Muscle of back (tissue), 11 donors: ENCODE measurements around the gene AADACL3. TPM values are rescaled to one million over a fixed set of nuclear protein-coding genes. Genes with fewer than 3 reads are reported as not detected.
"Not testable (repeated sequence)": the region's sequence is repeated elsewhere in the genome, so short reads cannot be mapped to it uniquely, and the experiment has no call there.

ENCODE experiments used
- DNase-seq, 3 donors: peaks; one replicate each; pipeline versions ENCODE4 v3.0.0 to v3.0.0-alpha.2; 2013
- polyA plus RNA-seq, 10 donors: library from polyadenylated mRNA; unstranded; fragments of 120-200 nt; gene quantifications; one replicate each; pipeline ENCODE4 v1.2.1, GENCODE V29; 2013; ENCODE audit not compliant: insufficient read length in 10 of 10

AADACL3 gene
- polyA plus RNA-seq, 10 donors: not detected

DNA sequence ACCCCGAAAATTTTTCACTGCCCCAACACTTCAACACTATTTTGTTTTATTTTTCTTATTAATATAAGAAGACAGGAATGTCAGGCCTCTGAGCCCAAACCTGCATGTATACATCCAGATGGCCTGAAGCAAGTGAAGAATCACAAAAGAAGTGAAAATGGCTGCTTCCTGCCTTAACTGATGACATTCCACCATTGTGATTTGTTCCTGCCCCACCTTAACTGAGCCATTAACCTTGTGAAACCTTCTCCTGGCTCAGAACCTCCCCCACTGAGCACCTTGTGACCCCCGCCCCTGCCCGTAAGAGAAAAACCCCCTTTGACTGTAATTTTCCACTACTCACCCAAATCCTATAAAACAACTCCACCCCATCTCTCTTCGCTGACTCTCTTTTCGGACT is 2.3 kb upstream of the AADACL3 start:
- DNase-seq: not testable (repeated sequence)

DNA sequence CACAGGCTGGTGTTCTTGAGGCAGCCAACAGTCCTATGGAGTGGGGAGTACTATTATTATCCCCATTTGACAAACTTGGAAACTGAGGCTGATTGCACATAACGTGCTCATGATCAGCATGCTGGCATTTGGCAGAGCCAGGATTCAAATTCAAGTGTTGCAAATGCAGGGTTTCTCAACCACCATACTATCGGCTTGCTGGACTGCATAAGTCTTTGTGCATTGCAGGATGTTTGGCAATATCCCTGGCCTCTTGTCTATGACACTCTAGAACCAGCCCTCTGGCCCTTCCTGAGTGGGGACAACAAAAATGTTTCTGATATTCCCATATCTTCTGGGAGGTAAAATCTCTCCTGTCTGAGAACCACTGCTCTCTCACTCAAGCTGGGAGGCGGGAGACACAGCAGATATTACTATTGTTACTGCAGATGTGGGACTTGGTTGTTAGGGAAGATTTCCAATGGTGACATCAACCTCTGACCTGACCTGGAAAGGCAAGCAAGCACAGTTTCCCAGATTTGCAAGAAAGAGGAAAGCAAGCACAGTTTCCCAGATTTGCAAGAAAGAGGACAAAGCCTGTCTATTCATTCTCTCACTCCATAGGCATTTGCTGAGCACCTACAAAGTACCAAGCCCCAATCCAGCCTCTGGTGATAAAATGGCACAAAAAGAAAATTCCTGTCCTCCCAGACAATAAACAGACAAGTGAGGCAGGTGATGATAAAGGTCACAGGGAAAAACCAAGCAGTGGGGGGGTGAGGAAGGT is 1.0 kb upstream of the AADACL3 start:
- no peak for DNase-seq

DNA sequence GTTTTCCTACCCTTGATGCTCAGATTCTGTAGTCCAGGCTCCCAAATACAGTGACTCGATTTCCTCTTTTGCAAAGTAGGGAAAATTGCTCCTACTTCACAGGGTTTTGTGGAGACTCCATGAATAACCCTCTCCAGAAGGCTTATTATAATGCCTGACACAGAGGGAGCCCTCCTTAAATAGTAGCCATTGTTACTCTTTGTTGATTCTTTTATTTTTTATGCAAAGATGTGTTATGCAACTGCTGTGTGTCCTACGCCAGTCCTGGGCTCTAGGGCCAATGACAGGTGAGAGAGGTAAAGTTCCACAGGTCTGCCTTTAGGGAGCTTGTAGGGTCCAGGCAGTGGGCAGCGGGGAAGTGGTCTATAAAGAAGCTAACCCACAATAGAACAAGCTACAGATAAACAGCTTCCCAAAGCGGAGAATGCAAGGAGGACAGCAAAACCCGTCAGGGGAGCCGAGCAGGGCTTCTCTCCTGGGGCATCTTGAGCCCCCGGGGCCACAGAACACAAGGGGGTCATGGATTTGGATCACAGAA is 1.5 kb downstream of the AADACL3 start:
- no peak for DNase-seq

DNA sequence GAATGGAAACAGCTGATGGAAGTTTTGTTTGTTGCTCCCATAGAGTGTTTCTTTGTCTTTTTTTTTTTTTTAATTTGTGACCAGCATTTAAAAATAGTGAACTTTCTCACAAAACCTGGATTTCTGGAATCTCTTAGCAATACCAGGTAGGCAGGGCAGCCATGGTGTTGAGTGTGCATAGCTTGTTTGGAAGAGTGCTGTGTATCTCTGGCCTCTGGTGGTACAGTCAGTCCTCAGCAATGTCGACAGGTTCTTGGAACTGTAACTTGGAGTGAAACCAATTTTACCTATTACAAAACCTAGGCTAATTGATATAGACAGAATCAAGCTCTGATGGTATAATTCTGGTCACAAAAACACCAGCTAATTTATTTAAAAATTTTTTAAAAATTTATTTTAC is 6.7 kb downstream of the AADACL3 start:
- no peak for DNase-seq

DNA sequence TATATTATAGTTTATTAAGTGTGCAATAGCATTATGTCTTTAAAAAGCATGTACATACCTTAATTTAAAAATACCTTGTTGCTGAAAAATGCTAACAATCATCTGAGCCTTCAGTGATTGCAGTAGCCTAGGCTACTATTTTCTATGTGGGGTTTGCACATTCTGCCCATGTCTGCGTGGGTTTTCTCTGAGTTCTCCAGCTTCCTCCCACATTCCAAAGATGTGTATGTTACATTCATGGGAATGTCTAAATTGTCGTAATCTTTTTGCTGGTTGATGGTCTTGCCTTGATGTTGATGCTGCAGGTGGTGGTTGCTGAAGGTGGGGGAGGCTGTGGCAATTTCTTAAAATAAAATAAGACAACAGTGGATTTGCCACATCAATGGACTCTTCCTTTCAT is 12.5 kb downstream of the AADACL3 start:
- DNase-seq: no peak

DNA sequence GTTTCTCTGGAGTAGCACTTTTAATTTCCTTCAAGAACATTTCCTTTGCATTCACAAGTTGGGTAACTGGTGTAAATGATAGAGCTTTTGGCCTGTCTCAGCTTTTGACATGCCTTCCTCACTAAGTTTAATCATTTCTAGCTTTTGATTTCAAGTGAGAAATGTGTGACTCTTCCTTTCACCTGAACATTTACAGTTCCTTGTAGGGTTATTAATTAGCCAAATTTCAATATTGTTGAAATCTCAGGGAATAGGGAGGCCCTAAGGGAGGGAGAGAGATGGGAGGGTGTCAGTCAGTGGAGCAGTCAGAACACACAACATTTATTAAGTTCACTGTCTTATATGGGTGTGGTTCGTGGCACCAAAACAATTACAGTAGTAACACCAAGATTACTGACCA is 14.2 kb downstream of the AADACL3 start:
- DNase-seq: no peak

DNA sequence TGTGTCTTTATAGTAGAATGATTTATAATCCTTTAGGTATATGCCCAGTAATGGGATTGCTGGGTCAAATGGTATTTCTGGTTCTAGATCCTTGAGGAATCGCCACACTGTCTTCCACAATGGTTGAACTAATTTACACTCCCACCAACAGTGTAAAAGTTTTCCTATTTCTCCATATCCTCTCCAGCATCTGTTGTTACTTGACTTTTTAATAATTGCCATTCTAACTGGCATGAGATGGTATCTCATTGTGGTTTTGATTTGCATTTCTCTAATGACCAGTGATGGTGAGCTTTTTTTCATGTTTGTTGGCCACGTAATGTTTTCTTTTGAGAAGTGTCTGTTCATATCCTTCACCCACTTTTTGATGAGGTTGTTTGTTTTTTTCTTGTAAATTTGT is 15.2 kb downstream of the AADACL3 start:
- DNase-seq: not testable (repeated sequence)

DNA sequence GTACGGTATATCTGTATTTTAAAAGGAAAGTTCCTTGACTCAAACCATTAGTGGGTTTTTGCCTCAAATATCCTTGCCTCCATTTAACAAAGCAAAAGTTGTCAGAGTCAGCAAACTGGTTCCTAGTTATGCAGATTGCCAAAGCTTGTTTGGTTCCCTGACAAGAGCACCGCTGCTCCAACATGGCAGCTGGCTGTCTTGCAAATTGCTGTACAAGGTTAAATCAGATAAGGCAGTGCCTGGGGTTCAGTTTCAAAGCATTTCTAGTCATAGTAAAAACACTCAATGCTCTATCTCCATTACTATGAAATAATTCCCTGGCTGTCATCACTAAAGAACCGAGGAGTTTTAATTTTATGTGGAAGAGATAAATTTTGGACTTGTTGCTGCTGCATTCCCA is 18.7 kb downstream of the AADACL3 start:
- DNase-seq: no peak

DNA sequence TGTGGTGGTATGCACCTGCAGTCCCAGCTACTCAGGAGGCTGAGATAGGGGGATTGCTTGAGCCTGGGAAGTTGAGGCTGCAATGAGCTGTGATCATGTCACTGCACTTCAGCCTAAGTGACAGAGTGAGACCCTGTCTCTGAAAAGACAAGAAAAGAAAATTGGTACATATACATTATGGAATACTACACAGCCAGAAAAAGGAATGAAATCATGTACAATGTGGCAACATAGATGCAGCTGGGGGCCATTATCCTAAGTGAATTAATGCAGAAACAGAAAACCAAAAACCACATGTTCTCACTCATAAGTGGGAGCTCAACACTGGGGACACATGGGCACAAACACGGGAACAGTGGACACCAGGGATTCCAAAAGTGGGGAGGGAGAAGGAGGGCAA is 23.0 kb downstream of the AADACL3 start:
- DNase-seq: no peak

DNA sequence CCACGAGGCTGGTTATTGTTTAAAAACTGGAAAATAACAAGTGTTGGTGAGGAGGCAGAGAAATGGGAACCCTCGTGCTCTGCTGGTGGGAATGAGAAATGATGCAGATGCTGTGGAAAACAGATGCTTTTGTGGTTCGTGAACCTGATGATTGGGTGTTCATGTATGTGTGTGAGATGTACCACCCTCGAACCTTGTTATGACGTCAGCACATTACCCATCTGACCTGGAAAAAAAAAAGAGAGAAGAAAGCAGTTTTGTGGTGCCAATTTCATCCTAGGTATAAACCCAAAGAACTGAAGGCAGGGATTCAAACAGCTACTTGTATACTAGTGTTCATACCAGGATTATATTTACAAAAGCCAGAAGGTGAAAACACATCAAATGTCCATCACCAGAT is 23.7 kb downstream of the AADACL3 start:
- DNase-seq: no peak

DNA sequence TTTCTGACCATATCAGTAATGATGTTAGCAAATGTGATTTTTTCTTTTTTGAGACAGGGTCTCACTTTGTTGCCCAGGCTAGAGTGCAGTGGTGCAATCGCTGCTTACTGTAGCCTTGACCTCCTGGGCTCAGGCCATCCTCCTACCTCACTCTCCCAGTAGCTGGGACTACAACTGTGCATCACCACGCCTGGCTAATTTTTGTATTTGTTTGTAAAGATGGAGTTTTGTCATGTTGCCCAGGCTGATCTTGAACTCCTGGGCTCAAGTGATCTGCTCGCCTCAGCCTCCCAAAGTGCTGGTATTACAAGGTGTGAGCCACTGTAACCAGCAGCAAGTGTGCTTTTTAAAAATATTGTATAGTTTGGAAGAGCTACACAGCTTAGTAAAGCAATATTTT is 26.0 kb downstream of the AADACL3 start:
- no peak for DNase-seq

DNA sequence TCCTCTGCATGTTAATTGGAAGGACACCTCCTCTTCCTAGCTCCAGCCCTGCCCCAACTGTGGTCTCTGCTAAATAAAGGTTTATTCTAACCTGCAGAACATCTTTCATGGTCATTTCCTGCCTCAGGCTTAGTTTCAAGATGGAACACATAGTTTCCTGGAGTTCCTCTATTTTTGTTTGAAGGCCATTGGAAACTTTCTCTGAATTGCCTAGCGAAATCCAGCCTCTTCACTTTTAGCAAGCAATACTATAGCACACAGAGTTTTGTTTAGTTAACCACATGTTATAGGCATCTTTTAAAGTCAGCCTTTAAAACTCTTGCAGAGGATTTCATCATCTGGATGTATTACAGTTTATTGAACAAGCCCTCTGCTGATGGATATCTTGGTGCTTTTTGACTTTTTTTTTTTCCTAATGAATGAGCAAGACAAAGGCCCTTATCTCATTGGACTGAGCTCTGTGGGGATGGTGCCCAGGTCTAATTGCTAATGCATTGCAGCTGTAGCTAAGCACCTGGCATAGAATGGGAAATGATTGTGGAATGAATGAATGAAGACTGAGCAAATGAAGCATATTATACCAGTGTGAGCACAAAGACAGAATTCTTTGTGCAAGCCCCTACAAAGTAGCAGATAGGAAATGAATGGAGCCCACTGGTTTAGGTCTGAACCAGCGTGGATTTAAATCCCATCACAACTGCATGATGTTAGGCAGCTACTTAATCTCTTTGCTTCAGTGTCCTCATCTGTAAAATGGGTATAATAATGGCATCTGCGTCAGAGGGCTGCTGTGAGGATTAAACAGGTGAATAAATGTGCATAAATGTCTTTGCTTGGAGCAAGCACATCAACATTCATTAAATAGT is 29.4 kb downstream of the AADACL3 start:
- no peak for DNase-seq

DNA sequence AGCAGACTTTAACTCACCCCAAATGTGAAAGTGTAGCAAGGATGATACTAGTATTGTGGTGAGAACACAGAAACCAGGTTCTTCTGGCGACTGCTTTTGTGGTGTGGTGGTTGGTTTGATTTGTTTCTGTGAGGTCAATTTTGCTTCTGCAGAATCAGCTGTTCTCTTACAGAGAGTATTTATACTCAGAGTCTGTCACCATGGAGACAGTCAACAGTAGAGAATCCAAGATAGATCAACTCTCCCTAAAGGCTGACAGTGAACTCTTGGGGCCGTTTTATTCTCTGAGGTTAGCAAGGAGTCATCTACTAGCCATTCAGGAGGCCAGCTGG is 30.0 kb downstream of the AADACL3 start, which contains the start of gene CFAP107:
CFAP107 (plus strand) TSS at position 209 of the 332 bp plus-strand sequence. CDS start 231 bp downstream, outside the sequence.
- peak in 2 of 3 donors; percentile 3 to 8 for DNase-seq

DNA sequence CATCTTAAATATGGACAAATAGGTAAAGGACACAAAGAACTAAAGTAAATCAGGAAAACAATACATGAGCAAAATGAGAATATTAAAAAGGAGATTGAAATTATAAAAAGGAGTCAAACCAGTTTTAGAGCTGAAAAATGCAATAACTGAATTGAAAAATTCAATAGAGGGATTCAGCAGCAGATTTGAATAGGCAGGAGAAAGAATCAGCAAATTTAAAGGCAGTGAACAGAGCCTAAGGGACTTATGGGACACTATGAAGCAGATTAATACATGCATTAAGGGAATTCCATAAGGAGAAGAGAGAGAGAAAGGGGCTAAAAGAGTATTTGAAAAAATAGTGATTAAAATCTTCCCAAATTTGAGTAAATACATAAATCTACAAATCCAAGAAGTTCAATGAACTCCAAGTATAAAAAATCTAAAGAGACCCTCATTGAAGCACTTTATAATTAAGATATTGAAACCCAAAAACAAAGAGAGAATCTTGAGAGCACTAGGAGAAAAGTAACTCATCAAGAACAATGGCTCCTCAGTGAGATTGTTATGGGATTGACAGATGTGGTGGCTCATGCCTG is 33.0 kb downstream of the AADACL3 start:
- DNase-seq: no peak

DNA sequence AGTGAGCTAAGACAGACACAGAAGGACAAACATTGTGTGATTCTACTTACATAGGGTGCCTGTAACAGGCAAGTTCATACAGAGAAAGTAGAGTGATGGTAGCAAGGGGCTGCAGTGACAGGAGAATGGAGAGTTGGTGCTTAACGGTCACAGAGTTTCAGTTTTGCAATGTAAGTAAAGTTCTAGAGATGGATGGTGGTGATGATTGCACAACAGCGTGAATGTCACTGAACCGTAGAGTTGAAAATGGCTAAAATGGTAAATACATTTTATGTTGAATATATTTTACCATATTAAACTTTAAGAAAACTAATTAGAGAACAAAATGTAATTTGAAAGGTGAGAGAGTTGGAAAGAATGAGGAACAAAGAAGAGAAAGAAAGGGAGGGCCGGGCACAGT is 38.8 kb downstream of the AADACL3 start:
- DNase-seq: no peak

DNA sequence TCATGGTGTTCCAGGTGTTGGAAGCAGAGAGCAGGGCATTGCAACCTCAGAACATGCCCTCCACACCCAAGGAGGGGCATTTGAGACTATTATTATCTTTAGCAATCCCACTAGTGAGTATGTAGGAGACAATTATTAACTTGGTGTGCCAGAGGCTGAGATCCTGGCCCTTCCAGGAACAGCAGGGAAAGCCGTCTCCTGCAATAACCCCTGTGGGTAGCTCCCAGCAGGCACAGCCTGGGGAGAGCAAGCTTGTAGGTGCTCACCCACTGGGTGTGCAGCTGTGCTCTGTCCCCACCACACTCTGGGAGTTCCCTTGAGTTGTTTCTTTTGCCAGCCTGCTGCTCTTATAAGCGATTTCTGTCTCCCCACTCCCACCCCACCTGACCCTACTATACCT is 40.4 kb downstream of the AADACL3 start:
- DNase-seq: no peak

DNA sequence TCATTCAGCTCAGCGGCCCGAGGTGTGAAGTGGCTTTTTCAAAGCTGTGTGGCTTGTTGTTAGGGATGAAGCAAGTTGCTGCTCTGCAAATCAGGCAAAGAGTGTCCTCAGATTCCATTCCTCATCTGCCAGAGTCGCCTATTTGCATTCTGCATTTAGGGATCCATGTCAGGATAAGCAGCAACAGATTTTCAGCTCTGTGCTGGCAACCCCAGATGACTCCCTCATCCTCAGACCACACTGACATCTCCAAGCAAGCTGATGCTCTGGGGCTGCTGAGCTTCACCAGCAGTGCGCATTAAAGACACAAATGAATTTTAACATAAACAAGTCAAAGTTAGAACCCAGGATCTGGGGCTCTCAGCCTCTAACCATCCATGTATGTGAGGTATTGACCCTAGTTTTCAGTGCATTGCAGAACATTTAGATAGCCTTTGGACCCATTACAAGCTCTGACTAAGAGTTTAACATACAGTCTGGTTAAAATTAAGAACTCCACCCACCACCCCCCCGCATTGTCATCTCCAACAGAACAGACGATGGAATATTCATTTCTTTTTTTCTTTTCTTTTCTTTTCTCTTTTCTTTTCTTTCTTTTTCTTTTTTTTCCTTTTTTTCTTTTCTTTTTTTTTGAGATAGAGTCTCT is 41.0 kb downstream of the AADACL3 start:
- peak in 2 of 3 donors; percentile 6 to 26 for DNase-seq

DNA sequence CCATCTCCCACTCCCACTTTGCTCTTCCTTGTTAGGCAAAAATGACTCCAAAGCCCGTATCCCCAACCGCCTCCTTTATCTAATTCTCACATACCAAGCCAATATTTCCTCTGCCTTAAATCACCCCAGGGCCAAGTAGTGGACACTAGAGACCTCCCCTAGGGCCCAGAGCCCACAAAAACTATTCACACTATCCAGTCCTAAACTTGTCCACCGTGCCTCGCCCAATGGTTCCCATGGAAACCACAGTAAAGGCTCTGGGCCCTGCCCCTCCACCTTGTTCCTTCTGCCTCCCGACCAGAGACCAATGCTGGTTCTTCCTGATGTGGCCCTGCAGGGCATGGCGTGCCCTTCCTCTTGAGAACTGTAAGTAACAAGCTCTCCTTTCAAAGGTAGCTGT is 41.9 kb downstream of the AADACL3 start:
- no peak for DNase-seq

DNA sequence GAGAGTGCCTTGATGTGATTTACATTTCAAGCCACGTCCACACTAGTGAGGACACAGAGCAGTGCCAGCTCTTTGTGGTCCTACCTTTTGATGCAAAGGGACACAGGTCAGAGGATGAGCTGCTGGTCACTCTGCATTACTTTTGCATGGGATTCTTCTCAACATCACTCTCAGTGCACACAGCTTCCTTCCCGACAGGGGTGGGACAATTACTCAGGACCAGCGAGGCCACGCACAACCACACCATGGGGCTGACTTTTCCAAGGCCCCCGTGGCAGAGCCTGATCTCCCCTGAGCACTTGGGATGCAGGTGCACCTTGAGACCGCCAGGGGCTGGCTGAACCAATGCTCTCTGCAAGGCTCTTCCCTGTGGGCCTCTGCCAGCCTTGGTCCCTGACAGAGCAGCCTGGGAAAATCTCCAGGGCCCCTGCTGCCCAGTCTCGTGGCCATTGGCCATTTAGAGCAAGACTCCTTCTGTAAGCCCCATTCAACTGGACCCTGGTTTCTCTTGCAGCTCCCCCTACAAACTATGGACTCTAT is 44.4 kb downstream of the AADACL3 start:
- DNase-seq: no peak

DNA sequence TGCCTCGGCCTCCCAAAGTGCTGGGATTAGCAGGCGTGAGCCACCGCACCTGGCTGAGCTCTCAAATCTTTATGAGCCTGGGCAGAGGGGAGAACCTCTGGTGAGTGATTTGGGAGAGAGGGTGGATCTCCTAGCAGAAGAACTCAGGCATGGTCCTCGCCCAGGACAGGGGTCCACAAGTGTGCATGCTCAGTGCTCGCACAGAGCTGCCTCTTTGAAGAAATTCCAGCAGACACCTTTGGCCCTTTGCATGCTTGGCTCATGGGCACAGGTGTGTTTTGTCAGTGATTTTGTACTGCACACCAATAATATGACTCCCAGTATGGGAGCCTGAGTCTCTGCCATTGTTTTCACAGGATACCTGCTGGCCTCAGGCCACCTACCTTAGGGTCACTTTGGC is 45.9 kb downstream of the AADACL3 start:
- DNase-seq: no peak

DNA sequence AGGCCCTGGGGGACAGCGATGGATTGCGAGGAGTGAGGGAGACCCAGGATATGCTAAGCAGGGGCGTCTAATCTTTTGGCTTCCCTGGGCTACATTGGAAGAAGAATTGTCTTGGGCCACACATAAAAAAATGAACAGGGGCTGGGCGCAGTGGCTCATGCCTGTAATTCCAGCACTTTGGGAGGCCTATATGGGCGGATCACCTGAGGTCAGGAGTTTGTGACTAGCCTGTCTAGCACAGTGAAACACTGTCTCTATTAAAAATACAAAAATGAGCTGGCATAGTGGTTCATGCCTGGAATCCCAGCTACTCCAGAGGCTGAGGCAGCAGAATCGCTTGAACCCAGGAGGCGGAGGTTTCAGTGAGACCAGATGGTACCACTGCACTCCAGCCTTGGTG is 46.9 kb downstream of the AADACL3 start:
- DNase-seq: no peak

DNA sequence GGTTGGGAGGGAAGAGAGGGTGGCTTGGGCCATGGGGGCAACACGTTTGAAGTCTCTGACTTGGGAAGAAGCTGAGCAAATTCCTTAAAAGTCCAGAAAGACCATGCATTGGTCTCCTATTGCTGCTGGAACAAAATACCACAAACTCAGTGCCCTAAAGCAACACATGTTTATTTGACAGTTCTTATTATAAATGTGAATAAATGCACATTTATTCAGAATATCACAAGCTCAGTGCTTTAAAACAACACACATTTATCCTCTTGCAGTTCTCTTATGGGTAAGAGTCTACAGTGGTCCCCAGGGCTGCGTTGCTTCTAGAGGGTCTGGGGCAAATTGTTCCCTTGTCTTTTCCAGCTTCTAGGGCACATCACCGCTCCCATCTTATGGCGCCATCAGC is 47.6 kb downstream of the AADACL3 start:
- no peak for DNase-seq
